ENCODE data around the gene ALDH3A1. TPM values are rescaled to one million over a fixed set of nuclear protein-coding genes. Genes with fewer than 3 reads are reported as not detected.
A peak's percentile ranks its signal among the peaks of the same experiment; 100 is the strongest.

The ALDH3A1 gene
- polyA plus RNA-seq, 3 donors, result not detected

DNA sequence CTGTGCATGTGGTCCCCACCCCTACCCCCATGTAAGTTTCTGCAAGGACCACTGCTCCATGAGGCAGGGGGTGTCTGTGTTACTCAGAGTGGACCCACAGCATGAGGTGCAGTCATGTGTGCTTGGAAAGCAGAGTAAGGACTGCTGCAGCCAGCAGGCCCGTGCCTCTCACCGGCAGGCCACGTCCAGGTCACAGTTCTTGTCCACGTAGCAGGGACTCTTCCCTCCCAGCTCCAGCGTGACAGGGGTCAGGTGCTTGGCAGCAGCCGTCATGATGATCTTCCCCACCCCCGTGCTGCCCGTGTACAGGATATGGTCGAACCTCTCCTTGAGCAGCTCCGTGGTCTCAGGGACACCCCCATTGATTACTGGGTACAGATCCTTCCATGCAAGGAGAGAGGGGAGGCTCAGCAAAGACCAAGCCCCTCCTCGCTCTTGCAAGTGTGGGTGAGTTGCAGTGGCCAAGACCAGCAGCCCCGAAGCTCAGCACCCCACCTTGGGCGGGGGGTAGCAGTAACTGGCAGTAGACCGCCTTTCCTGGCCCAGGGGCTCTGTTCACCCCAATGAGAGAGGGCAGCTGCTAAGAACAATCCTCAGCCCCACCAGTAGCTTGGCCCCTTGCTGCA is 6.2 kb downstream of the ALDH3A1 start:
- Histone ChIP-seq H3K27me3 (ENCODE audit: control insufficient read depth in 2 of 2, insufficient read depth in 2 of 2, low read length in 2 of 2) (no peaks in the 10 kb centered on the region), H4K20me1 (ENCODE audit: insufficient read depth, low read length) (no peaks in the 10 kb centered on the region), H3K36me3 (replicated peaks in 1 of 2; ENCODE audit: control insufficient read depth in 1 of 2, insufficient read depth in 2 of 2, low read length in 2 of 2) (no peaks in the 10 kb centered on the region), H2AFZ (ENCODE audit: insufficient read depth, low read depth, low read length, poor library complexity, severe bottlenecking) (no peak overlapping the region), H3K9me3 (replicated peaks in 1 of 2; ENCODE audit: control insufficient read depth in 1 of 2, insufficient read depth in 1 of 2, low read length in 2 of 2) (no peaks in the 10 kb centered on the region), H3K27ac (ENCODE audit: low read depth in 1 of 2, low read length in 2 of 2) (no peak overlapping the region), H3K4me2 (replicated peaks; ENCODE audit: extremely low read depth, low read length, poor library complexity, severe bottlenecking) (no peak overlapping the region), H3K4me3 (replicated peaks in 1 of 3; ENCODE audit: low read depth in 2 of 3, low read length in 3 of 3) (no peak overlapping the region), H3K4me1 (ENCODE audit: control insufficient read depth in 1 of 2, insufficient read depth in 2 of 2, low read length in 2 of 2) (peaks cover 8 to 9% of the 10 kb centered on the region in 2 donors), H3K79me2 (ENCODE audit: insufficient read depth, low read length) (no peaks in the 10 kb centered on the region), H3K9ac (ENCODE audit: insufficient read depth, low read length, poor library complexity, severe bottlenecking) (no peak overlapping the region)
- peaks cover 8% of the 10 kb centered on the region in 3 donors for H3K27me3 Mint-ChIP-seq (ENCODE audit: low read depth in 3 of 3)
- no peaks in the 10 kb centered on the region for H3K36me3 Mint-ChIP-seq
- intact Hi-C loops (cut with micrococcal nuclease), result no loop called here
- H3K27ac Mint-ChIP-seq, result peak overlapping the region in 2 of 7 donors; percentile 2 to 54
- H3K4me1 Mint-ChIP-seq, result peaks cover 9% of the 10 kb centered on the region
- no peak for DNase-seq
- no peak overlapping the region for H3K4me3 Mint-ChIP-seq
- WGBS (ENCODE audit: insufficient coverage), result 97% methylated on average over 13 of the region's 14 CpGs
- H3K9me3 Mint-ChIP-seq, result peaks cover 0 to 1% (median 0%) of the 10 kb centered on the region in 7 donors
- TF ChIP-seq, protein P1, sequence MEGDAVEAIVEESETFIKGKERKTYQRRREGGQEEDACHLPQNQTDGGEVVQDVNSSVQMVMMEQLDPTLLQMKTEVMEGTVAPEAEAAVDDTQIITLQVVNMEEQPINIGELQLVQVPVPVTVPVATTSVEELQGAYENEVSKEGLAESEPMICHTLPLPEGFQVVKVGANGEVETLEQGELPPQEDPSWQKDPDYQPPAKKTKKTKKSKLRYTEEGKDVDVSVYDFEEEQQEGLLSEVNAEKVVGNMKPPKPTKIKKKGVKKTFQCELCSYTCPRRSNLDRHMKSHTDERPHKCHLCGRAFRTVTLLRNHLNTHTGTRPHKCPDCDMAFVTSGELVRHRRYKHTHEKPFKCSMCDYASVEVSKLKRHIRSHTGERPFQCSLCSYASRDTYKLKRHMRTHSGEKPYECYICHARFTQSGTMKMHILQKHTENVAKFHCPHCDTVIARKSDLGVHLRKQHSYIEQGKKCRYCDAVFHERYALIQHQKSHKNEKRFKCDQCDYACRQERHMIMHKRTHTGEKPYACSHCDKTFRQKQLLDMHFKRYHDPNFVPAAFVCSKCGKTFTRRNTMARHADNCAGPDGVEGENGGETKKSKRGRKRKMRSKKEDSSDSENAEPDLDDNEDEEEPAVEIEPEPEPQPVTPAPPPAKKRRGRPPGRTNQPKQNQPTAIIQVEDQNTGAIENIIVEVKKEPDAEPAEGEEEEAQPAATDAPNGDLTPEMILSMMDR (IDR thresholded peaks at IDR 0.05), result no peak

DNA sequence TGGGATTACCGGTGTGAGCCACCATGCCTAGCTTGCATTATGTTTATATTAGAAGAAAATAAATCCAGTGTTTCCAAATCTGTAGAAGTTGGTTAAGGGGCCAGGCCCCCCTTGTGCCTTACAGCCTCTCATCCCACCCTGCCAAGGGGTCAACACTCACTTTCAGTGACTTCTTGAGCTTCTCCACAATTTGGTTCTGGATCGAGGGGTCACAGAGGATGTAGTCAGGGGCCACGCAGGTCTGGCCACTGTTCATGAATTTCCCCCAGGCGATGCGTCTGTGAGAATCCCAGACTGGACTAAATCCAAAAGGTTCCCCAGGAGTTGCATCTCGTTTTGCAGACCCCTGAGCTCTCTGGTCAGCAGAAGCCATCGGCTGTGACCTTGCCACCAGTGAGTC is 7.2 kb downstream of the ALDH3A1 start:
- Histone ChIP-seq H3K9me3 (replicated peaks in 1 of 2; ENCODE audit: control insufficient read depth in 1 of 2, insufficient read depth in 1 of 2, low read length in 2 of 2) (no peaks in the 10 kb centered on the region), H4K20me1 (ENCODE audit: insufficient read depth, low read length) (no peaks in the 10 kb centered on the region), H3K27ac (ENCODE audit: low read depth in 1 of 2, low read length in 2 of 2) (no peak overlapping the region), H3K79me2 (ENCODE audit: insufficient read depth, low read length) (no peaks in the 10 kb centered on the region), H3K27me3 (ENCODE audit: control insufficient read depth in 2 of 2, insufficient read depth in 2 of 2, low read length in 2 of 2) (no peaks in the 10 kb centered on the region), H3K4me3 (replicated peaks in 1 of 3; ENCODE audit: low read depth in 2 of 3, low read length in 3 of 3) (no peak overlapping the region), H3K36me3 (replicated peaks in 1 of 2; ENCODE audit: control insufficient read depth in 1 of 2, insufficient read depth in 2 of 2, low read length in 2 of 2) (no peaks in the 10 kb centered on the region), H2AFZ (ENCODE audit: insufficient read depth, low read depth, low read length, poor library complexity, severe bottlenecking) (no peak overlapping the region), H3K4me1 (ENCODE audit: control insufficient read depth in 1 of 2, insufficient read depth in 2 of 2, low read length in 2 of 2) (peaks cover 8 to 9% of the 10 kb centered on the region in 2 donors), H3K4me2 (replicated peaks; ENCODE audit: extremely low read depth, low read length, poor library complexity, severe bottlenecking) (no peak overlapping the region), H3K9ac (ENCODE audit: insufficient read depth, low read length, poor library complexity, severe bottlenecking) (no peak overlapping the region)
- Mint-ChIP-seq H3K4me3 (no peak overlapping the region), H3K27ac (peak overlapping the region in 1 of 7 donors; percentile 26), H3K27me3 (ENCODE audit: low read depth in 3 of 3) (peaks cover 6 to 11% (median 8%) of the 10 kb centered on the region in 3 donors), H3K9me3 (peaks cover 0 to 1% (median 0%) of the 10 kb centered on the region in 7 donors), H3K36me3 (no peaks in the 10 kb centered on the region), H3K4me1 (peaks cover 9% of the 10 kb centered on the region)
- no peak for DNase-seq
- 95% methylated on average over 6 of the region's 7 CpGs for WGBS (ENCODE audit: insufficient coverage)
- intact Hi-C loops (cut with micrococcal nuclease), result no loop called here
- TF ChIP-seq, protein P1 (IDR thresholded peaks at IDR 0.05), result no peak
